ENCODE data around the gene ELP1.
A peak's percentile ranks its signal among the peaks of the same experiment; 100 is the strongest.
"Not testable (repeated sequence)": the region's sequence is repeated elsewhere in the genome, so short reads cannot be mapped to it uniquely, and the experiment has no call there.

The ELP1 gene

GRCh38 chr9:108889649-108890067, 44.3 kb downstream of the ELP1 start:
- H3K27ac ChIP-seq: no peak overlapping the region
- H3K4me3 ChIP-seq: no peak overlapping the region

GRCh38 chr9:108886594-108887271, 47.2 kb downstream of the ELP1 start:
- not testable (repeated sequence) for H3K4me3 ChIP-seq, H3K27ac ChIP-seq

- Histone ChIP-seq H3K4me3 (no peak overlapping the region), H3K27ac (no peak overlapping the region)
Measured at GRCh38 chr9:108885643-108886348, 48.1 kb downstream of the ELP1 start.

- no peak overlapping the region for H3K4me3 ChIP-seq
- no peak overlapping the region for H3K27ac ChIP-seq
Measured at GRCh38 chr9:108884701-108885100, 49.2 kb downstream of the ELP1 start.

GRCh38 chr9:108883085-108883484, 50.8 kb downstream of the ELP1 start:
- H3K4me3 ChIP-seq: no peak overlapping the region
- H3K27ac ChIP-seq: no peak overlapping the region

GRCh38 chr9:108882052-108882888, 51.7 kb downstream of the ELP1 start:
- Histone ChIP-seq H3K27ac (no peak overlapping the region), H3K4me3 (no peak overlapping the region)

GRCh38 chr9:108880738-108881316, 53.1 kb downstream of the ELP1 start:
- H3K4me3 ChIP-seq: no peak overlapping the region
- no peak overlapping the region for H3K27ac ChIP-seq

- no peak overlapping the region for H3K4me3 ChIP-seq
- H3K27ac ChIP-seq: no peak overlapping the region
Measured at GRCh38 chr9:108877524-108877923, 56.4 kb downstream of the ELP1 start.

GRCh38 chr9:108876425-108876824, 57.5 kb downstream of the ELP1 start:
- no peak overlapping the region for H3K27ac ChIP-seq

GRCh38 chr9:108874058-108874788, 59.7 kb downstream of the ELP1 start:
- Histone ChIP-seq H3K27ac (no peak overlapping the region), H3K4me3 (no peak overlapping the region)

More at GRCh38 chr9:108876425-108876824, 57.5 kb downstream of the ELP1 start:
- H3K4me3 ChIP-seq: no peak overlapping the region

GRCh38 chr9:108869092-108869725, 64.7 kb downstream of the ELP1 start:
- H3K27ac ChIP-seq: no peak overlapping the region
- no peak overlapping the region for H3K4me3 ChIP-seq

- Histone ChIP-seq H3K4me3 (no peak overlapping the region), H3K27ac (no peak overlapping the region)
Measured at GRCh38 chr9:108867829-108868228, 66.1 kb downstream of the ELP1 start.

GRCh38 chr9:108867116-108867515, 66.8 kb downstream of the ELP1 start:
- Histone ChIP-seq H3K4me3 (no peak overlapping the region), H3K27ac (no peak overlapping the region)

GRCh38 chr9:108866001-108866420, 67.9 kb downstream of the ELP1 start:
- H3K27ac ChIP-seq: no peak overlapping the region
- H3K4me3 ChIP-seq: no peak overlapping the region

GRCh38 chr9:108865037-108865436, 68.9 kb downstream of the ELP1 start:
- Histone ChIP-seq H3K27ac (no peak overlapping the region), H3K4me3 (no peak overlapping the region)

- Histone ChIP-seq H3K27ac (peak overlapping the region in 1 of 21 experiments; percentile 16), H3K4me3 (no peak overlapping the region)
Measured at GRCh38 chr9:108864446-108864845, 69.5 kb downstream of the ELP1 start.

GRCh38 chr9:108863891-108864290, 70.0 kb downstream of the ELP1 start:
- no peak overlapping the region for H3K27ac ChIP-seq
- no peak overlapping the region for H3K4me3 ChIP-seq

- H3K4me3 ChIP-seq: no peak within 1 kb of the TSS
- no peak within 1 kb of the TSS for H3K27ac ChIP-seq
Measured at GRCh38 chr9:108861997-108862396, 71.9 kb downstream of the ELP1 start, which contains the start of gene ACTL7A. TSS of gene ACTL7A (plus strand) at chr9:108862266. CDS start at chr9:108862323, 57 bp downstream.

GRCh38 chr9:108861464-108861863, 72.5 kb downstream of the ELP1 start:
- H3K27ac ChIP-seq: no peak overlapping the region
- no peak overlapping the region for H3K4me3 ChIP-seq

Data from skin epidermis (tissue), 12 donors.